GM12891 (cell line): ENCODE data around the gene DIMT1.

Experiments used
- POLR2A ChIP-seq: IDR thresholded peaks from 2 replicates; pipeline ENCODE4 v1.6.1; 2011; ENCODE audit warnings: low read depth, low read length, control low read depth
- POLR2AphosphoS5 ChIP-seq: IDR thresholded peaks from 2 replicates; pipeline ENCODE4 v1.6.1; 2011; ENCODE audit warnings: low read depth, low read length, control low read depth

DNA sequence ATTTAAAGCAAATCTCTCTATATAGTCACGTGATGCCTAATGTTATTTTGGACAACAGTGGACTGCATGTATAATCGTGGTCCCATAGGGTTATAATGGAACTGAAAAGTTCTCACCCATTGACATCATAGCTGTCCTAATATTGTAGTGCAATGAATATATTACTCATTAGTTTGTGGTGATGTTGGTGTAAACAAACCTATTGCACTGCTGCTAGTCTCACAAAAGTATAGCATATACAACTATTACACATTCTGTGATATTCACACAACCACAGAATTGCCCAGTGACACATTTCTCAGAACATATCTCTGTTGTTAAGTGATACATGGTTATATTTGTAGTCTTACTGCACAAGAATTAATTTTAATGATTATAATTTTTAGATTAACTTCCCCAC lies 46.6 kb upstream of the DIMT1 start:
- TF ChIP-seq POLR2AphosphoS5 (no peak), POLR2A (no peak)
